Panc1 (cell line): ENCODE results near the gene CALHM3. TPM values are rescaled to one million over a fixed set of nuclear protein-coding genes. Genes with fewer than 3 reads are reported as not detected.
"Not testable (repeated sequence)": the region's sequence is repeated elsewhere in the genome, so short reads cannot be mapped to it uniquely, and the experiment has no call there.

Experiments
- ATAC-seq: fragments of 200-7000 bp; cut with Tn5 transposase; 2 replicates; pipeline ENCODE4 v1.9.1; 2020; ENCODE audit warnings: mild to moderate bottlenecking, moderate library complexity
- Bru-seq: library from RNA; stranded (reverse); fragments of 400-500 nt; gene quantifications from one replicate; lab custom pipeline; 2021; lab: Mats Ljungman, UMichigan
- BruChase-seq, 2 experiments: library from RNA; stranded (reverse); fragments of 400-500 nt; gene quantifications; one replicate each; lab custom pipeline; 2021; lab: Mats Ljungman, UMichigan
- BruUV-seq: library from RNA; stranded (reverse); fragments of 400-500 nt; replicated peaks from 2 replicates; lab custom pipeline; 2021; lab: Mats Ljungman, UMichigan
- CTCF ChIA-PET: fragments of 300-600 bp; sonication (Branson Sonifier 250); formaldehyde crosslinking; loops from one replicate; lab custom pipeline; 2022; ENCODE audit warnings: antibody characterized with exemption; lab: Charles Lee
- POLR2A ChIA-PET: fragments of 300-600 bp; sonication (Branson Sonifier 250); formaldehyde crosslinking; loops from one replicate; lab custom pipeline; 2022; ENCODE audit warnings: antibody characterized with exemption; lab: Charles Lee
- DNase-seq: peaks from one replicate; pipeline ENCODE4 v3.0.0-alpha.2; 2010; ENCODE audit warnings: low read depth, low spot score
- H3K27ac ChIP-seq: 2 replicates; pipeline ENCODE4 v1.5.1; 2011; ENCODE audit warnings: mild to moderate bottlenecking, low read length, inconsistent platforms
- H3K27me3 ChIP-seq: fragments of 200-500 bp; sonication (Bioruptor generic); 2 replicates; pipeline ENCODE4 v1.6.0; 2014; ENCODE audit warnings: low read length, inconsistent platforms; ENCODE audit not compliant: control insufficient read depth, insufficient read depth
- H3K36me3 ChIP-seq: fragments of 200-500 bp; sonication (Bioruptor generic); 2 replicates; pipeline ENCODE4 v1.5.1; 2014; ENCODE audit warnings: inconsistent platforms, mild to moderate bottlenecking, low read length, moderate library complexity; ENCODE audit not compliant: control insufficient read depth, insufficient read depth
- H3K4me1 ChIP-seq: 2 replicates; pipeline ENCODE4 v1.5.1; 2011; ENCODE audit warnings: inconsistent platforms, mild to moderate bottlenecking, low read length, moderate library complexity; ENCODE audit not compliant: control insufficient read depth, insufficient read depth
- H3K4me3 ChIP-seq, 2 experiments: 2 replicates each; pipeline ENCODE4 v1.5.1; 2011 to 2012; ENCODE audit warnings: low read depth in 2 of 2, low read length in 2 of 2, mild to moderate bottlenecking in 2 of 2, inconsistent platforms in 1 of 2, moderate library complexity in 1 of 2
- H3K9me3 ChIP-seq: fragments of 200-500 bp; sonication (Bioruptor generic); 2 replicates; pipeline ENCODE4 v1.5.1; 2014; ENCODE audit warnings: low read depth, mild to moderate bottlenecking, inconsistent platforms, low read length, moderate library complexity; ENCODE audit not compliant: control insufficient read depth, insufficient read depth
- CTCF ChIP-seq: fragments of 450-650 bp; IDR thresholded peaks from 2 replicates; pipeline ENCODE4 v1.5.1; 2017; ENCODE audit warnings: mild to moderate bottlenecking
- POLR2AphosphoS5 ChIP-seq: IDR thresholded peaks from 2 replicates; pipeline ENCODE4 v1.6.1; 2012; ENCODE audit warnings: mild to moderate bottlenecking, low read depth, low read length, moderate library complexity
- SIN3A ChIP-seq: IDR thresholded peaks from 2 replicates; pipeline ENCODE4 v1.6.1; 2012; ENCODE audit warnings: low read depth, mild to moderate bottlenecking, low read length, moderate library complexity, borderline replicate concordance; ENCODE audit not compliant: insufficient read depth
- TCF7L2 ChIP-seq: IDR thresholded peaks from 2 replicates; pipeline ENCODE4 v1.6.1; 2011; ENCODE audit warnings: mild to moderate bottlenecking, low read depth, low read length, inconsistent platforms
- in situ Hi-C: cut with HindIII; loops from 2 replicates; pipeline ENCODE4 v1.10.0; 2016; ENCODE audit warnings: low sequenced_read_pairs, low pct_unique_long_range_greater_than_20kb
- intact Hi-C: fragments of 100-400 bp; cut with micrococcal nuclease; formaldehyde crosslinking; loops from one replicate; pipeline ENCODE4 v1.10.0; 2022; ENCODE audit not compliant: unreplicated experiment
- long read RNA-seq: library from polyadenylated mRNA; unstranded; transcript quantifications from one replicate; pipeline ENCODE4 v2.0.0, GENCODE V29; 2021; ENCODE audit not compliant: unreplicated experiment
- polyA plus RNA-seq: library from polyadenylated mRNA; unstranded; fragments of >200 nt; gene quantifications from one replicate; pipeline ENCODE4 v1.2.1, GENCODE V29; 2012; ENCODE audit warnings: missing spikeins; ENCODE audit not compliant: insufficient read length
- total RNA-seq: library from RNA; stranded (reverse); gene quantifications from one replicate; pipeline ENCODE4 v1.2.1, GENCODE V29; 2021; ENCODE audit not compliant: unreplicated experiment
- TF ChIP-seq, protein P1 (sequence below), 2 experiments: IDR thresholded peaks; 2 replicates each; pipeline ENCODE4 v1.6.1; 2011 to 2012; ENCODE audit warnings: low read depth in 2 of 2, control low read depth in 1 of 2, low read length in 1 of 2, mild to moderate bottlenecking in 1 of 2, moderate library complexity in 1 of 2; ENCODE audit not compliant: insufficient read depth in 1 of 2

Gene CALHM3
- total RNA-seq: not detected
- polyA plus RNA-seq: not detected
- not detected for Bru-seq, nascent RNA
- not detected for BruChase-seq, experiment 1, labeled RNA remaining after a 2-hour chase
- BruChase-seq, experiment 2, labeled RNA remaining after a 6-hour chase: not detected
- long read RNA-seq: 0 reads

GRCh38 chr10:103479135-103479534 lies at the start of gene CALHM3:
Gene CALHM3, minus strand, starts transcription at chr10:103479240. Its CDS starts 208 bp downstream, at chr10:103479032.
- DNase-seq (no peak), ATAC-seq (peak; percentile 32; the same call in 1 of the 2 replicates)
- in situ Hi-C loops (loop anchor here (10.0 kb wide), 1 partner anchor 84 kb away; the partner anchor contains the start of genes ATP5MK and PDCD11), intact Hi-C loops (no loop called here)
- H3K9me3 ChIP-seq: no peaks in the 10 kb centered on the region
- POLR2A ChIA-PET: no interaction called here
- CTCF ChIA-PET: no interaction called here
- no peak within 1 kb of the TSS for H3K27ac ChIP-seq
- BruUV-seq: no TSS peak
- no peaks in the 10 kb centered on the region for H3K36me3 ChIP-seq
- no peaks in the 10 kb centered on the region for H3K27me3 ChIP-seq
- TF ChIP-seq, protein P1, sequence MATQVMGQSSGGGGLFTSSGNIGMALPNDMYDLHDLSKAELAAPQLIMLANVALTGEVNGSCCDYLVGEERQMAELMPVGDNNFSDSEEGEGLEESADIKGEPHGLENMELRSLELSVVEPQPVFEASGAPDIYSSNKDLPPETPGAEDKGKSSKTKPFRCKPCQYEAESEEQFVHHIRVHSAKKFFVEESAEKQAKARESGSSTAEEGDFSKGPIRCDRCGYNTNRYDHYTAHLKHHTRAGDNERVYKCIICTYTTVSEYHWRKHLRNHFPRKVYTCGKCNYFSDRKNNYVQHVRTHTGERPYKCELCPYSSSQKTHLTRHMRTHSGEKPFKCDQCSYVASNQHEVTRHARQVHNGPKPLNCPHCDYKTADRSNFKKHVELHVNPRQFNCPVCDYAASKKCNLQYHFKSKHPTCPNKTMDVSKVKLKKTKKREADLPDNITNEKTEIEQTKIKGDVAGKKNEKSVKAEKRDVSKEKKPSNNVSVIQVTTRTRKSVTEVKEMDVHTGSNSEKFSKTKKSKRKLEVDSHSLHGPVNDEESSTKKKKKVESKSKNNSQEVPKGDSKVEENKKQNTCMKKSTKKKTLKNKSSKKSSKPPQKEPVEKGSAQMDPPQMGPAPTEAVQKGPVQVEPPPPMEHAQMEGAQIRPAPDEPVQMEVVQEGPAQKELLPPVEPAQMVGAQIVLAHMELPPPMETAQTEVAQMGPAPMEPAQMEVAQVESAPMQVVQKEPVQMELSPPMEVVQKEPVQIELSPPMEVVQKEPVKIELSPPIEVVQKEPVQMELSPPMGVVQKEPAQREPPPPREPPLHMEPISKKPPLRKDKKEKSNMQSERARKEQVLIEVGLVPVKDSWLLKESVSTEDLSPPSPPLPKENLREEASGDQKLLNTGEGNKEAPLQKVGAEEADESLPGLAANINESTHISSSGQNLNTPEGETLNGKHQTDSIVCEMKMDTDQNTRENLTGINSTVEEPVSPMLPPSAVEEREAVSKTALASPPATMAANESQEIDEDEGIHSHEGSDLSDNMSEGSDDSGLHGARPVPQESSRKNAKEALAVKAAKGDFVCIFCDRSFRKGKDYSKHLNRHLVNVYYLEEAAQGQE (IDR thresholded peaks at IDR 0.05; ENCODE audit: insufficient read depth in 1 of 2, low read depth in 2 of 2, low read length in 1 of 2): no peak
- TF ChIP-seq POLR2AphosphoS5 (no peak), CTCF (no peak), TCF7L2 (no peak), SIN3A (no peak)
- H3K4me1 ChIP-seq: no peaks in the 10 kb centered on the region; the same call in 1 of the 2 replicates
- no peak within 1 kb of the TSS for H3K4me3 ChIP-seq

GRCh38 chr10:103528549-103528948 lies 49.5 kb upstream of the CALHM3 start:
- DNase-seq (no peak), ATAC-seq (no peak)
- ChIA-PET CTCF (interaction anchor here (0.7 kb wide), 1 partner anchor 64 kb away, joined by 4 read pairs; no protein-coding TSS in a partner anchor), POLR2A (interaction anchor here (0.7 kb wide), 1 partner anchor 299 kb away, joined by 6 read pairs; no protein-coding TSS in a partner anchor)
- Histone ChIP-seq H3K36me3 (no peaks in the 10 kb centered on the region), H3K27ac (no peak overlapping the region), H3K4me1 (no peaks in the 10 kb centered on the region), H3K9me3 (no peaks in the 10 kb centered on the region), H3K4me3 (no peak overlapping the region), H3K27me3 (peaks cover 4% of the 10 kb centered on the region; the same call in 1 of the 2 replicates)
- intact Hi-C loops: no loop called here
- in situ Hi-C loops: no loop called here
- no peak for TF ChIP-seq SIN3A
- no TSS peak for BruUV-seq

GRCh38 chr10:103527476-103527875 lies 48.4 kb upstream of the CALHM3 start:
- POLR2A ChIA-PET, H3K4me1 ChIP-seq, intact Hi-C loops, CTCF ChIA-PET, BruUV-seq, H3K36me3 ChIP-seq, in situ Hi-C loops, H3K27ac ChIP-seq, H3K4me3 ChIP-seq, H3K9me3 ChIP-seq, H3K27me3 ChIP-seq: not testable (repeated sequence)
- DNase-seq (peak; percentile 25), ATAC-seq (peak; percentile 73)
